Epidermal melanocyte (primary cell): ENCODE data around the gene PODXL.

Experiments
- DNase-seq: peaks from one replicate; pipeline ENCODE4 v3.0.0; 2011; ENCODE audit warnings: low spot score; ENCODE audit not compliant: insufficient read length

Gene PODXL

GRCh38 chr7:131564640-131565039 lies 8.2 kb upstream of the PODXL start:
- no peak for DNase-seq

DNA sequence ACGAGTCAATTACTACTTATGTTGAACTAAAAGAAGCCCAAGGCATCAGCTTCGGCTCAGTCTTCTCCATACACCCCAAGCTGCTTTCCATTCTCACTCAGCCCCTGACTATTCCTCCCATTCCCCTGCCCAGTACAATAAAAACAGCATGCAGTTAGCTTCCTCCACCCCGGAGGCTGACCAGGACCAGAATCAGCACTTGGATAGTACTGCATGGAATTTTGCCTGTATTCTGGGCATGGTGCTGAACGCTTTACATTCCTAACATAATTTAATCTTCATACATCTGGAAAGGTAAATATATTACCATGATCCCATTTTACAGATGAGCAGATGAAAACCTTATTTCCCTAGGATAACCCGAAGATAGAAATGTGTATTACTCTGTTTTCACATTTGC lies 7.5 kb upstream of the PODXL start:
- DNase-seq = peak; percentile 15

DNA sequence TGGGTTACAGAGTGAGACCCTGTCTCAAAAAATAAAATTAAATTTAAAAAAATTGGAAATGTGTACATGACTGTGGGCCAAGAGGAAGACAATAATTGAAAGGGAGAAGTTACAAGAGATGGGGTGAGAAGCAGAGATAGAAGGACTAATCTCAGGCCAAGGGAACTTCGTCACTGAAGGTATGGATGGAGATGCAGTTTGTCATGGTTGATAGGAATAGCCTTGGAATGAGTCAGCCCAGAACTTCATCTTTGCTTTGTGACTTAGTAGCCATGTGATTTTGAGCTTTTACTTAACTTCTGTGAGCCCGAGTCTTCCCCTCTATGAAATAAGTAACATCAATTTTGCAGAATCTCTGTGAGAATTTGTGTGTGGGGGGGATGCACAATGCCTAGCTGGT lies 6.5 kb upstream of the PODXL start:
- DNase-seq = peak; percentile 11

GRCh38 chr7:131560061-131560460 lies 3.6 kb upstream of the PODXL start:
- DNase-seq = peak; percentile 11

GRCh38 chr7:131557652-131558385 lies 1.4 kb upstream of the PODXL start:
- peak; percentile 44 for DNase-seq

DNA sequence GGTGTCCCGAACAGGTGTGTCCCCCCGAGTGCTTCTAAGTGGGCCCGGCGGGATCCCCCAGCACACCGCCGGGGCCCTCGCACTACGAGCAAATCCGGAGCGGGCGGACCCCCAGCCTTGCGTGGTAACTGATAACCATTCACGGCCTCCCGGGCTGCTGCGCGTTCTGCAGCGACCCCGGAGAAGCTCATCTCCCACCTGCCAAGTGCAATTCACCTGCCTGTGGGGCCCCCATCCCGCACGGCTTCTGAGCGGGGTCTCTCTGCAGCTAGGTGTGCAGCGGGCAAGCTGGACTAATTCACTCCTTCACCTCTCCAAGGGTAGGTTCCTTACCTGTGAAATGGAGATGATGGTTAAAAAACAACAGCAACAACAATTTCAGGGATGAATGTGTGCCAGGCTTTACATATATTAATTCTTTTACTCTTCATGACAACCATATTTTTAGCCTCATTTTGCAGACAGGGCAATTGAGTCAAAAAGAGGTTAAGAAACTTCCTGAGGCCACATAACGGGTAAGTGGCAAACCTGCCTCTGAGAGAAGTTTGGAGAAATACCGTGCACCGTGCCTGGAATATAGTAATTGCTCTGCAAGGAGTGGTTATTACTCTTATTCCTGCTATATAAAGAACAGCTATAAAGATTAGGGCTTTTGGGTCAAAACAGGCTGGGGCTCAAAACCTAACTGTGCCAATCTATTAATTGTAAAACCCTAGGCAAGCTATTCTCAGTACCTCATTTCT lies 652 bp upstream of the PODXL start:
- peak; percentile 15 for DNase-seq

DNA sequence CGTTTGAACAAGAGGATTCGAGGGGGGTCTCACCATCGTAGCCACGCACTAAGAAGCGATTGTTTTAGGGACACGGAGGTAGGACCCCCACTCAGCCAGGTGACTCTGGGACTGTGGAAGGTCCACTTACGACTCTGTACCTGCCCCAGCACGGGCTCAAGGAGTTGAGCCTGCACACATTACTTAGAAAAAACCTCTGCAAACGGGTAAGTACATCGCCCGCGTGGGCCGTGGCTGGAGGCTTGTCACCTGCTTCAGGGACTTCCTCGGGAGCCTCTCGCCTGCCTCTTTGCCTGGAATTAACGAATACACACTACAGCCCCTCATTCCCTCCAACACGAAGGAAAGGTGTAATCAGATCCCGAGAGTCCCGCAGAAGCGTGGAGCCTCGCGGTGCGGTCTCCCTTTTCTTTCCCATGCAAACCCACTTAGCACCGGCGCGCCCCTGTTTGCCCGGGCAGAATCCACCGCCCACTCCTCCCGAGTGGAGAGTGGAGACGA lies 826 bp downstream of the PODXL start:
- DNase-seq = no peak

GRCh38 chr7:131554880-131555516 lies 1.4 kb downstream of the PODXL start:
- DNase-seq = no peak

- DNase-seq = no peak
Observed at GRCh38 chr7:131553931-131554330, 2.5 kb downstream of the PODXL start.

- no peak for DNase-seq
Observed at GRCh38 chr7:131552053-131552452, 4.4 kb downstream of the PODXL start.

DNA sequence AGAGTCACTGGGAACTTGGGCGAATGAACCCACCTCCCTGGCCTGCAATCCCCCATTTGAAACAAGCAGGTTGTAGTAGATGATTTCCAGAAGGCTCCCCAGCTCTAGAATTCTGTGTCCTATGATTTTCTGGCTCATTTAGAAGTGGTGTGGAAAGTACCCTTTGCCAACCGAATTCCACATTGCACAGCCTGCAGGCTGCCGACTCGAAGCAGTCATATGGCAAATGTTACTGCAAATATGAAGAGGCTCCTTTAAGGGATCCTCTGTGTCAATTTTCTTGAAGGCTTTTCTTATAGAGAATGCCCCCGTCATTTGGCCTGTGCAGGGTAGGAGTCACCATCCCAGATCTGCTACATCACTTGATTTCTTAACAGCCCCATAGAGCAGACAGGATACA lies 5.6 kb downstream of the PODXL start:
- no peak for DNase-seq

DNA sequence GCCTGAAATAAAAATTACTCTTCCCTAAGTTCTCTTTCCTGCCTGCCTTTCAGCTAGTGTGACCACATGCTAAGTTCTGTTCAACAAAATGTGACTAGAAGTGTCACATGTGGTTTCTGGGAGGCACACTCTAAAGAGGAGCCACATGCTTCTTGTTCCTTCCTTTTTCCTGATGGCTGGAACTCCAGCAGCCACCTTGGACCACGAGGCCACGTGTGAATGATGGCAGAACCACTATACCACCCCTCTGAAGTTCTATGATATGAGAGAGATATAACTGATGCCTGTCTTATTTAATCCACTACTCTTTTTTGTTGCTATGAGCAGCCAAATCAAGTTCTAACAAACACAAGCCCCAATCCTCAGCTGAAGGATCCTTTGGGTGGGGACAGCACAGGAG lies 8.1 kb downstream of the PODXL start:
- no peak for DNase-seq

GRCh38 chr7:131547589-131547988 lies 8.8 kb downstream of the PODXL start:
- DNase-seq = no peak

GRCh38 chr7:131546583-131547141 lies 9.8 kb downstream of the PODXL start:
- no peak for DNase-seq

DNA sequence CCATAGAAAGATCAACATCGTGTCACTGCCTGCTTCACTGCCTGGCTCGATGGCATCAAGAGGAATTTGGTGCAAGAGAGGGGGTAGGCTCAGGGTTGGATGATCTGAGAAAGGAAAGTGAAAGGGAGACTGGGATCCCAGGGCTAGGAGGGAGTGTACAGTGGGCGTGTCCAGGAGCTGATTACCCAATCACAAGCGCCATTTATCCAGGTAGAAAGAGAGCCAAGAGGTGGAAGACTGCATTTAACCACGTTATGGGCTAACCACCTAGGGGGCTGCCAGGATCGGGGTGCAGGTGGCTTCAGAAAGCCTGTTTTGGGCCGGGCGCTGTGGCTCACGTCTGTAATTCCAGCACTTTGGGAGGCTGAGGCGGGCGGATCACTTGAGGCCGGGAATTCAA lies 10.3 kb downstream of the PODXL start:
- no peak for DNase-seq

GRCh38 chr7:131544449-131545301 lies 11.8 kb downstream of the PODXL start:
- DNase-seq = no peak

DNA sequence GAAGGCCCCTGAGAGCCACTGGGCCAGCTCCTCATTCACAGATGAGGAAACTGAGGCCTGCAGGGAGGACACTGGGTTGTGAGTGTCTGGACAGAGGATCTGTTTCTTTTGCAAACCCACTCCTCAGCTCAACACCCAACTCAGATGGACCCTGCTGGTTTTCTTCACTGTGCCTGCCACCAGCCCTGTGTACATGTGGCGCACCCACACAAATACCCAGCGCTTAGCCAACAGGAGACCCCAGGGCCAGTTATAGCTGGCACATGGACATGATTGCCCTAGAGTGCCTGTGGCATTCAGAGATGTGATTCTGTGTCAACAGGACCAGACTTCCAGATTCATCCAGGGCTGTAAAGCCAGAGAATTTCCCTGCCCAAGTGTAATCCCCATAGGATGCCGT lies 12.4 kb downstream of the PODXL start:
- DNase-seq = no peak

- DNase-seq = no peak
Observed at GRCh38 chr7:131543298-131543697, 13.1 kb downstream of the PODXL start.

DNA sequence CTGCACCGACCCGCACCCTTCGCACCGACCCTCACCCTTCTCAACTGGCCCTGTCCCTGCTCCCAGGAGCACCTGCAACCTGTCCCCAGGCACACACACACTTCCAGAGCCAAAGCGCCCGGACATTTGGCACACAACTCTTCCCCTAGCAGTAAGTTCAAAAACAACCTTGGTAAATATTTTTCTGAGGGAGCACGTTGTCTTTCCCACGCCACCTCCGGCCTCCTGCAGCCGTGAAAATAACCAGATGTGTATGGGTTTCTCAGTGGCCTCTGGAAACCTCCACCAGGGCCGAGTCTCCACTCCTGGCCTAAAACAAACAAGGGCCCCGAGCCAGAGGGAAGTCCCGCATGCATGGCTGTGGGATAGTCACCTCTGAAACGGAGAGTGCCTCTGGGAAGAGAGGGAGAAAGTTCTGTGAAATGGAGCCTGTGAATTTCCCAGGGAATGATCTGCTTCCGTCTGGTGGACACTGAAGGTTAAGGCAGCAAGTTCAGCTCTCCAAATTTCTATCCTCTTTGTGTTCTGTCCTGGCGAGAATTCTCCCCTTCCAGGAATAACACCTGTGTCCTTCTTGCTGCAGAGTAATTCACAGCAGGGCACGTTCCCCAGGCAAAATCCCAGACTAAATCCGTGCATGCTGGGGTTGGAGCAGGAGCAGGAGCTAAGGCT lies 15.8 kb downstream of the PODXL start:
- no peak for DNase-seq

- no peak for DNase-seq
Observed at GRCh38 chr7:131538813-131539179, 17.6 kb downstream of the PODXL start.
